HepG2 (cell line): ENCODE measurements around the gene ACSS1.

Experiments
- ESRRA ChIP-seq: sonication (generic); formaldehyde crosslinking; IDR thresholded peaks from 2 replicates; pipeline ENCODE4 v1.5.1; 2020; ENCODE audit warnings: mild to moderate bottlenecking, low read depth, missing genetic modification reagents
- JUND ChIP-seq: sonication (generic); formaldehyde crosslinking; IDR thresholded peaks from 2 replicates; pipeline ENCODE4 v1.8.0; 2022; ENCODE audit warnings: mild to moderate bottlenecking, missing genetic modification reagents
- MAZ ChIP-seq, 2 experiments: sonication (generic) in 1 of 2; formaldehyde crosslinking in 1 of 2; IDR thresholded peaks; 2 replicates each; pipeline versions ENCODE4 v1.5.0 to v1.6.1; 2012 to 2020; ENCODE audit warnings: low read depth in 2 of 2, mild to moderate bottlenecking in 2 of 2, borderline replicate concordance in 1 of 2, improper control_type of control experiment in 1 of 2, low read length in 1 of 2, missing genetic modification reagents in 1 of 2, moderate library complexity in 1 of 2
- SNAPC5 ChIP-seq: sonication (generic); formaldehyde crosslinking; IDR thresholded peaks from 2 replicates; pipeline ENCODE4 v1.8.1; 2023; ENCODE audit warnings: mild to moderate bottlenecking, missing genetic modification reagents, borderline replicate concordance
- TP53 ChIP-seq: sonication (generic); formaldehyde crosslinking; conservative IDR thresholded peaks from 2 replicates; pipeline ENCODE4 v1.4.0; 2020; ENCODE audit warnings: missing genetic modification reagents
- ZBTB33 ChIP-seq: sonication (generic); formaldehyde crosslinking; IDR thresholded peaks from 2 replicates; pipeline ENCODE4 v1.4.0; 2020; ENCODE audit warnings: missing genetic modification reagents
- ZFP1 ChIP-seq: IDR thresholded peaks from 2 replicates; pipeline ENCODE4 v1.6.1; 2016
- ZNF143 ChIP-seq: sonication (generic); formaldehyde crosslinking; IDR thresholded peaks from 2 replicates; pipeline ENCODE4 v1.4.0; 2020; ENCODE audit warnings: missing genetic modification reagents
- ZNF431 ChIP-seq: sonication (generic); formaldehyde crosslinking; IDR thresholded peaks from 2 replicates; pipeline ENCODE4 v1.9.0; 2022; ENCODE audit warnings: missing genetic modification reagents, low read depth, mild to moderate bottlenecking, borderline replicate concordance
- ZNF558 ChIP-seq: sonication (generic); formaldehyde crosslinking; IDR thresholded peaks from 2 replicates; pipeline ENCODE4 v1.9.0; 2022; ENCODE audit warnings: mild to moderate bottlenecking, missing genetic modification reagents, borderline replicate concordance

DNA sequence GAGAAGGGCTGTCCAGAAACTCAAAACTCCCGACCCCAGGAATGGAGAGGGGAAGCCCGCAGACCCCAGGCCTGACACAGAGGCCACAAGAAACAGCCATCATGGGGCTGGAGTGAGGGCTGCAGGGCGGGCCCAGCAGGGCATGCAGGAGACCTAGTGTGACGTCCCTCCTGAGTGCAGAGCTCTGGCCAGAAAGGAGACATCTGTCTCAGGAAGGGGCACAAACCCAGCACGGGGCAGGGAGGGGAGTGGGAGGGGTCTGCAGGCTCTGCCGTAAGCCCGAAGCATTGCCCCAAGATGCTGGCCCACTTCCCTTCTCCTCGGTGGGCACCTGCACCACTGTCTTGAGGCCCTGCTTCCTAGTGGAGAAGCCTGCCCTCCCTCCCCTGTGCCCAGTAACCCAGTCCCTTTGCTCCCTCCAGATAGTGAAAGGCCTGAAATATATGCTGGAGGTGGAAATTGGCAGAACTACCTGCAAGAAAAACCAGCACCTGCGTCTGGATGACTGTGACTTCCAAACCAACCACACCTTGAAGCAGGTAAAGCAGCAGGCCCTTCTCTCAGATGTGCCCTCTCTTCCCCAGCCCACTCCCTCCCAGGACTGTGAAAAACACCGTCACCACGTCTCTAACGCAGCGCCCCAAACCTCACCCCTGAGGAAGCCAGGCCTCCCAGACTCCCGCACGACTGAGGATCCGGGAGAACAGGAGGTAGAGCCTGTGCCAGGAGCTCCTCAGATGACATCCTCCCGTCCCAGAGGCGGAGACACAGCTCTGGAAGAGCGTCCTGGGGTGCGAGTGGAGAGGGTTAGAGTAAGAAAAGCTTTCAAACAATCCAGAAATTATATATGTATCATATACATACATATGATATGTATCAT, 99.2 kb downstream of the ACSS1 start:
- TF ChIP-seq ZFP1 (CRISPR knock-in tag) (no peak), ESRRA (CRISPR knock-in tag) (no peak), TP53 (CRISPR knock-in tag) (no peak), ZBTB33 (no peak), ZNF431 (CRISPR knock-in tag) (no peak), JUND (no peak), ZNF143 (no peak), SNAPC5 (no peak), MAZ (IDR thresholded peaks at IDR 0.05; ENCODE audit: borderline replicate concordance, low read depth, low read length) (no peak), MAZ (CRISPR knock-in tag; IDR thresholded peaks at IDR 0.05; ENCODE audit: low read depth) (no peak), ZNF558 (CRISPR knock-in tag) (no peak)
